ENCODE measurements around the gene NDUFAF3. TPM values are rescaled to one million over a fixed set of nuclear protein-coding genes. Genes with fewer than 3 reads are reported as not detected.

Gene NDUFAF3
- polyA plus RNA-seq, 1 of the 3 experiments (the other 2 are of a cell fraction), result 104 TPM

DNA sequence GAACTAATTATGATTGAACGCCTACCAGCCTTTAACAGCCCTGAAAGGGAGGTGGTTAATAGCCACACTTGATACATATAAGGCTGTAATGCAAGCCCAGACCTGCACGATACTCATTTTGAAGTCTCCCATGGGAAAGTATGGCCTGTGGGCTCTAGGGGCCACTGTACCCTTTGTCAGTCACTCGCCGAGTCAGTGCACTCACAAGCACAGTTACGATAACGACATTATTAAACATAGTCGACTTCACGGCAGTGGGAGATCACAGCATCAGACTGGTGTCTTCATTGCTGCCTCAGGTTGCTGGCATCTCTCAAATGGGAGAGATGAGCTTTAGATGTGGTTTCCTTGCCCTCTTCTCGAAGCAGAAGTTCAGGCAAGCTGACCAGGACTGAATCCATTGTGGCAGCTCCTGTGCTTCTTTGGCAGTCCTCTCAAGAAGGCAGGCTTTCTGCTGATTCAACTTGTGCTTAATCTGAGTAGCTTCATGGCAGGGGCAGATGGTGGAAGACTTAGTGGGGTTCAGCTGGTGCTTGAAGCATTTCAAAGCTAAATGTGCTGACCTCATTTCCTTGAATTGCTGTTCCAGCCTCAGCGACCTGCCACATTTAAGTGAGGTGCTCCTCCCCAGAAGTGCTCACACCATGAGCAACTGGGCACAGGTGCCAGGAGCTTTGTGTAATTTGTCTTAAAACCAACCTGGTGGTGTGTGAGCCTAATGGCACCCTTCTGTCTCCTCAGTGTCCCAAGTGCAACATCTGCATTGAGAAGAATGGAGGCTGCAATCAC is 47.7 kb upstream of the NDUFAF3 start (continued):
- TF ChIP-seq TEAD4 (IDR thresholded peaks at IDR 0.05; ENCODE audit: borderline replicate concordance, insufficient read depth) (no peak), GABPA (IDR thresholded peaks at IDR 0.05; ENCODE audit: low read depth) (no peak), GATA2 (CRISPR knock-in tag; IDR thresholded peaks at IDR 0.05) (no peak), CHD2 (IDR thresholded peaks at IDR 0.05; ENCODE audit: low read length, partially characterized antibody) (no peak)

DNA sequence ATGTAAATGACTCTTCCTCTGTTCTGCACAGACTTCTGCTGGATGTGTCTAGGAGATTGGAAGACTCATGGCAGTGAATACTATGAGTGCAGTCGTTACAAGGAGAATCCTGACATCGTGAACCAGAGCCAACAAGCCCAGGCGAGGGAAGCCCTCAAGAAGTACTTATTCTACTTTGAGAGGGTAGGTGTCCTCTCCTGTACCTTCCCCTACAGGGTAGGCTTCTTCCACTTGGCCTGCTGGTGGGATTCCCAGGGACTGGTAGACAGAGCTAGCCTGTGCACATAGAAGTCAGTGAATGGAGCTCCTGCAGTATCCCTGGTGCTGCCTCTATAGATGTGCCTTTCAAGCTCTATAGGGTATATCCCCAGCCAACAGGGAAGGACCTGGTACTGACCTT is 42.5 kb upstream of the NDUFAF3 start:
- no peak overlapping the region for H3K27ac ChIP-seq (ENCODE audit: low read depth in 2 of 2, low read length in 1 of 2)
- peaks cover 61 to 71% of the 10 kb centered on the region in 2 experiments for H3K36me3 ChIP-seq (replicated peaks in 1 of 2; ENCODE audit: control insufficient read depth in 1 of 2, insufficient read depth in 2 of 2, low read length in 1 of 2)
- H3K4me3 ChIP-seq (ENCODE audit: low read depth in 2 of 2, low read length in 1 of 2), result no peak overlapping the region

DNA sequence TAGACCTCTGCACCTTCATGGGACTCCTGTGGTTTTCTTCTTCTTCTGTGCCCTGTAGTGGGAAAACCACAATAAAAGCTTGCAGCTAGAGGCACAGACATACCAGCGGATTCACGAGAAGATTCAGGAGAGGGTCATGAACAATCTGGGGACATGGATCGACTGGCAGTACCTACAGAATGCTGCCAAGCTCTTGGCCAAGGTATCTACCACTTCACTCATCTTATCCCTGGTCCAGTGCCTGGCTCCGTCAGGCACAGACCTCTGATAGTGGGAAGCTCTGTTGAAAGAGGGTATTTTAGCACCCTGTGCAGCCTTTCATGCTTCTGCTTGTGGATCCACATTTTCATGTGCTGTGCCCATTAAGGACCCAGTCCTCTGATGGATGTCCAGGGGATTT is 41.6 kb upstream of the NDUFAF3 start:
- H2AFZ ChIP-seq (ENCODE audit: low read depth), result no peak overlapping the region
- CTCF ChIA-PET, result interaction anchor here (1.2 to 1.3 kb wide), 2 partner anchors 8 to 10 kb away, joined by 3 to 6 read pairs; no protein-coding TSS in a partner anchor

More for the DNA sequence above, 42.5 kb upstream of the NDUFAF3 start:
- H4K20me1 ChIP-seq (ENCODE audit: insufficient read depth), result no peaks in the 10 kb centered on the region
- H3K27me3 ChIP-seq (ENCODE audit: insufficient read depth), result no peaks in the 10 kb centered on the region
- no peak for DNase-seq
- no peaks in the 10 kb centered on the region for H3K9me2 ChIP-seq
- no peaks in the 10 kb centered on the region for H3K4me1 ChIP-seq (ENCODE audit: control insufficient read depth in 1 of 2, insufficient read depth in 2 of 2, low read depth in 1 of 2, low read length in 1 of 2)
- no peak overlapping the region for H2AFZ ChIP-seq (ENCODE audit: low read depth)
- ChIA-PET POLR2A (no interaction called here), CTCF (interaction anchor here (0.6 to 1.3 kb wide), 3 partner anchors 9 to 53 kb away, joined by 3 to 6 read pairs (median 3); no protein-coding TSS in a partner anchor)
- no peaks in the 10 kb centered on the region for H3F3A ChIP-seq (replicated peaks; ENCODE audit: insufficient read depth)
- no peak overlapping the region for H3K4me2 ChIP-seq
- no peaks in the 10 kb centered on the region for H3K9me3 ChIP-seq
- no peaks in the 10 kb centered on the region for H3K79me2 ChIP-seq (ENCODE audit: insufficient read depth)
- H3K9ac ChIP-seq, result no peak overlapping the region
- TF ChIP-seq YY1 (IDR thresholded peaks at IDR 0.05; ENCODE audit: low read depth), result no peak
- no peak for TF ChIP-seq FOSL2 (IDR thresholded peaks at IDR 0.05; ENCODE audit: borderline replicate concordance, low read depth)
- TF ChIP-seq EZH2phosphoT487 (IDR thresholded peaks at IDR 0.05; ENCODE audit: borderline replicate concordance, low read depth), result no peak
- no peak for TF ChIP-seq RXRA (IDR thresholded peaks at IDR 0.05; ENCODE audit: borderline replicate concordance, low read depth)
- no peak for TF ChIP-seq GABPA (IDR thresholded peaks at IDR 0.05; ENCODE audit: low read depth)
- no peak for TF ChIP-seq MEF2A (IDR thresholded peaks at IDR 0.05; ENCODE audit: borderline replicate concordance, low read depth)
- no peak for TF ChIP-seq GATA2 (CRISPR knock-in tag; IDR thresholded peaks at IDR 0.05)
- TF ChIP-seq EP300 (IDR thresholded peaks at IDR 0.05; ENCODE audit: borderline replicate concordance in 1 of 2, low read depth in 1 of 2, low read length in 1 of 2), result no peak
- WGBS (ENCODE audit: low lambda C conversion rate), result 94% methylated on average over 3 of the region's 3 CpGs

More for the DNA sequence above, 41.6 kb upstream of the NDUFAF3 start:
- no peak for DNase-seq
- H3K9me3 ChIP-seq, result no peaks in the 10 kb centered on the region
- H3K4me3 ChIP-seq (ENCODE audit: low read depth in 2 of 2, low read length in 1 of 2), result no peak overlapping the region
- no peak overlapping the region for H3K4me2 ChIP-seq
- WGBS (ENCODE audit: low lambda C conversion rate), result 85% methylated on average over 4 of the region's 4 CpGs
- no peaks in the 10 kb centered on the region for H3K79me2 ChIP-seq (ENCODE audit: insufficient read depth)
- H3K36me3 ChIP-seq (replicated peaks in 1 of 2; ENCODE audit: control insufficient read depth in 1 of 2, insufficient read depth in 2 of 2, low read length in 1 of 2), result peaks cover 56 to 66% of the 10 kb centered on the region in 2 experiments
- no peaks in the 10 kb centered on the region for H4K20me1 ChIP-seq (ENCODE audit: insufficient read depth)
- POLR2A ChIA-PET, result no interaction called here
- TF ChIP-seq FOSL2 (IDR thresholded peaks at IDR 0.05; ENCODE audit: borderline replicate concordance, low read depth) (no peak), RFX5 (IDR thresholded peaks at IDR 0.05; ENCODE audit: low read length) (no peak), JUND (IDR thresholded peaks at IDR 0.05) (no peak), CTCF (IDR thresholded peaks at IDR 0.05) (no peak), SMC3 (IDR thresholded peaks at IDR 0.05; ENCODE audit: low read depth, low read length) (no peak)
- TF ChIP-seq, protein P1, sequence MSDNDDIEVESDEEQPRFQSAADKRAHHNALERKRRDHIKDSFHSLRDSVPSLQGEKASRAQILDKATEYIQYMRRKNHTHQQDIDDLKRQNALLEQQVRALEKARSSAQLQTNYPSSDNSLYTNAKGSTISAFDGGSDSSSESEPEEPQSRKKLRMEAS (IDR thresholded peaks at IDR 0.05; ENCODE audit: low read depth), result no peak
- no peaks in the 10 kb centered on the region for H3K27me3 ChIP-seq (ENCODE audit: insufficient read depth)
- H3K4me1 ChIP-seq (ENCODE audit: control insufficient read depth in 1 of 2, insufficient read depth in 2 of 2, low read depth in 1 of 2, low read length in 1 of 2), result no peaks in the 10 kb centered on the region
- H3K9me2 ChIP-seq, result no peaks in the 10 kb centered on the region
- H3K27ac ChIP-seq (ENCODE audit: low read depth in 2 of 2, low read length in 1 of 2), result no peak overlapping the region
- H3K9ac ChIP-seq, result no peak overlapping the region
- H3F3A ChIP-seq (replicated peaks; ENCODE audit: insufficient read depth), result no peaks in the 10 kb centered on the region

Data from SK-N-SH (cell line).